Testis (tissue), 3 donors: ENCODE data around the gene NPAS2. TPM values are rescaled to one million over a fixed set of nuclear protein-coding genes. Genes with fewer than 3 reads are reported as not detected.

ENCODE experiments used
- DNase-seq: peaks from one replicate; pipeline ENCODE4 v3.0.0-alpha.2; 2019
- H3K27ac ChIP-seq, 2 donors: fragments of 200-600 bp; sonication (generic); one replicate each; pipeline ENCODE4 v1.5.1; 2019
- H3K27me3 ChIP-seq: fragments of 200-600 bp; sonication (generic); one replicate; pipeline ENCODE4 v1.5.1; 2019
- H3K36me3 ChIP-seq: fragments of 200-600 bp; sonication (generic); one replicate; pipeline ENCODE4 v1.5.1; 2017; ENCODE audit warnings: low read depth; ENCODE audit errors: missing control alignments
- H3K4me1 ChIP-seq: fragments of 200-600 bp; sonication (generic); one replicate; pipeline ENCODE4 v1.5.1; 2019
- H3K4me3 ChIP-seq, 2 donors: fragments of 200-600 bp; sonication (generic); one replicate each; pipeline ENCODE4 v1.5.1; 2017 to 2019
- H3K9me3 ChIP-seq: fragments of 200-600 bp; sonication (generic); one replicate; pipeline ENCODE4 v1.5.1; 2017
- POLR2A ChIP-seq: fragments of 450-650 bp; IDR thresholded peaks from one replicate; pipeline ENCODE4 v1.6.1; 2017; ENCODE audit warnings: antibody characterized with exemption, mild to moderate bottlenecking, moderate library complexity
- WGBS, 2 donors: methylation state at CpG; one replicate each; pipeline ENCODE4 v1.1.5; 2018; 5-methylcytosine and 5-hydroxymethylcytosine counted together
- intact Hi-C: fragments of 100-400 bp; cut with DNase I; formaldehyde crosslinking; loops from one replicate; pipeline ENCODE4 v1.15.1; 2023; ENCODE audit warnings: low total_unique reads
- polyA plus RNA-seq: library from polyadenylated mRNA; stranded (reverse); fragments of 350-450 nt; fragmentation: Illumina TruSeq; extraction: RNeasy Lipid Tissue Mini Kit (QIAGEN cat#74804); gene quantifications from one replicate; pipeline ENCODE4 v1.2.3, GENCODE V29; 2014; ENCODE audit warnings: low read depth, low replicate concordance; ENCODE audit not compliant: insufficient read depth
- total RNA-seq, 2 donors: library from RNA; depleted of rRNA; stranded (reverse); fragments of >200 nt; gene quantifications; one replicate each; pipeline ENCODE4 v1.2.3, GENCODE V29; 2016
- TF ChIP-seq, protein P1 (sequence below), 3 experiments: fragments of 450-650 bp in 2 of 3; fragments of 200-600 bp in 1 of 3; sonication (generic) in 1 of 3; IDR thresholded peaks; one replicate each; pipeline ENCODE4 v1.5.1; 2016 to 2019; ENCODE audit warnings: antibody characterized with exemption in 3 of 3, mild to moderate bottlenecking in 2 of 3, moderate library complexity in 1 of 3

Gene NPAS2
- total and polyA plus RNA-seq, 3 donors from 2014 or later: 20.4 to 64.2 (median 46.7) TPM

DNA sequence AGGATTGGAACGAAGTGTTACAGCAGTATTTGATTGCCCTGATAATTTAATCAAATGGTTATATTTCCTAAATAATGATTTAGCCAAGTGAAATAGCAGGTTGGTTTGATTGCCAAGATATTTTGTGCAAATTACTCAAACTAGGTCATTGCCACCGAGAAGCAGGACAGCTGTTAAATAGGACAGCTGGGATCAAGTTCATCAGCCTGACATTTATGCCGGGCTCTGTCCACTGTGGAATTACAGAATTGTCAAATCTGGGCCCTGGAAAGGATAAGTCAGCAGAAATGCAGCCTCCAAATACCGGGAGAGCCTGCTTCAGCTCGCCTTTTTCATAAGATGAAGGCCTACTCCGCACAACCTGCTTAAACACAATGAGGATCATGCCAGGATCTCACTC lies 108.3 kb downstream of the NPAS2 start:
- peaks cover 13% of the 10 kb centered on the region for H3K4me1 ChIP-seq

DNA sequence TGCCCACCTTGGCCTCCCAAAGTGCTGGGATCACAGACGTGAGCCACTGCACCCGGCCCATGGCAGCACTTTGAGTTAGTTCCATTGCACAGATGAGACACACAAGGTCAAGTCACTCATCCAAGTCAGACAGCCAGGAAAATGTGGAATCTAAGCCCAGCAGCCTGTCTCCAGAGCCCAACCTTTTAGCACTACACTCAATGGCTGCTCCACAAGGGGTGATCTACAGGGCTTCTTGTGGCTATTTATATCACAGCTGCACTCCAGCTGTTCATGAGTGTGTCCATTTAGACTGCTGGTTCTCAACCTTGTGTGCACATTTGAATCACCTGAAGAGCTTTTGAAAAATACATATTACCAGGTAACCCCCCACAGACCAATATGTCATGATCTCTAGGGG lies 109.2 kb downstream of the NPAS2 start:
- Histone ChIP-seq H3K27ac (no peak overlapping the region), H3K4me1 (peaks cover 4% of the 10 kb centered on the region), H3K36me3 (no peaks in the 10 kb centered on the region), H3K9me3 (no peaks in the 10 kb centered on the region), H3K4me3 (no peak overlapping the region), H3K27me3 (no peaks in the 10 kb centered on the region)
- DNase-seq: no peak
- TF ChIP-seq POLR2A: no peak
- TF ChIP-seq, protein P1, sequence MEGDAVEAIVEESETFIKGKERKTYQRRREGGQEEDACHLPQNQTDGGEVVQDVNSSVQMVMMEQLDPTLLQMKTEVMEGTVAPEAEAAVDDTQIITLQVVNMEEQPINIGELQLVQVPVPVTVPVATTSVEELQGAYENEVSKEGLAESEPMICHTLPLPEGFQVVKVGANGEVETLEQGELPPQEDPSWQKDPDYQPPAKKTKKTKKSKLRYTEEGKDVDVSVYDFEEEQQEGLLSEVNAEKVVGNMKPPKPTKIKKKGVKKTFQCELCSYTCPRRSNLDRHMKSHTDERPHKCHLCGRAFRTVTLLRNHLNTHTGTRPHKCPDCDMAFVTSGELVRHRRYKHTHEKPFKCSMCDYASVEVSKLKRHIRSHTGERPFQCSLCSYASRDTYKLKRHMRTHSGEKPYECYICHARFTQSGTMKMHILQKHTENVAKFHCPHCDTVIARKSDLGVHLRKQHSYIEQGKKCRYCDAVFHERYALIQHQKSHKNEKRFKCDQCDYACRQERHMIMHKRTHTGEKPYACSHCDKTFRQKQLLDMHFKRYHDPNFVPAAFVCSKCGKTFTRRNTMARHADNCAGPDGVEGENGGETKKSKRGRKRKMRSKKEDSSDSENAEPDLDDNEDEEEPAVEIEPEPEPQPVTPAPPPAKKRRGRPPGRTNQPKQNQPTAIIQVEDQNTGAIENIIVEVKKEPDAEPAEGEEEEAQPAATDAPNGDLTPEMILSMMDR (IDR thresholded peaks at IDR 0.05): no peak
- 80 to 88% methylated on average over 2 of the region's 2 CpGs for WGBS, 2 donors
- intact Hi-C loops: no loop called here

More for the DNA sequence above, 108.3 kb downstream of the NPAS2 start:
- Histone ChIP-seq H3K9me3 (no peaks in the 10 kb centered on the region), H3K4me3 (no peak overlapping the region), H3K27me3 (no peaks in the 10 kb centered on the region), H3K27ac (no peak overlapping the region), H3K36me3 (no peaks in the 10 kb centered on the region)
- 49 to 50% methylated on average over 6 of the region's 6 CpGs for WGBS, 2 donors
- DNase-seq: no peak
- intact Hi-C loops: no loop called here
- no peak for TF ChIP-seq POLR2A
- TF ChIP-seq, protein P1 (IDR thresholded peaks at IDR 0.05): no peak

DNA sequence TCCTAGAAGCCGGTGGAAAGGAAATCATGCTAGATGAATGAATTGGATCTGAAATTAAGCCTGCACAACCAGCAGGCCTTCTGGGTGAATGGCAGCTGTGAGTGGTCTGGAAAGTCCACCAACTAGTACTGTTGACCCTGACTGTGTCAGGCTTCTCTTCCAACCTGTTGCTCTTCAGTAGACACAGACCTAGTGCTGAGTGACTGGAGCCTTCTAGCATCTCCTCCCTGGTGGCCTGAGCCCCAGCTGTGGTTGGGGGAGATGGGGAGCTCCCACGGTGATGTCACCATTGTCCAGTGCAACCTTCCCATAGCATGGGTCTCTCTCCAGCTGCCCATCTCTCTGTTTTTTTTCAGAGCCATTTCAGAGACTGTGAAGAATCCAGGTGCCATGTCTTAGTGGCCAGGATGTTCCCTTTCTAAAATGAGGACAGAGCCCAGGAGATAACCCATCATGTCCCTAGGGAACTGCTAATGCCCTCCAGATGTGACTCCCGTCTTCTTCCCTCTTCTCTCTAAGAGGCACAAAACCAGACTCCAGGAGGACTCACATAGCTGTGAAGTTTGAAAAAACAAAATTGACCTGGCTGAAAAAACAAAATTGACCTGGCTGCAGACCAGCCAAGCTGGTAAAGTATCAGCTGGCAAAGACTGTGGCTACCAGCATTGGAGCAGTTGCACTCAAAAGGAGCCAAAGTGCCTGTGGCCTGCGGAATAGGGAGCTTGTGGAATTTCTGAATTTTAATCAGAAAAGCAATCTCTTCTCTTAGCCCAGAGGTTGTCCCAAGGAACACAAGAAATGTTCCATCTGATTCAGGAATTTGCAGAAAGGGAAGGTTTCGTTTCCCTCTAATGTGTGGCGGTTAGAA lies 114.8 kb downstream of the NPAS2 start:
- Histone ChIP-seq H3K27me3 (no peaks in the 10 kb centered on the region), H3K27ac (no peak overlapping the region), H3K4me1 (no peaks in the 10 kb centered on the region), H3K36me3 (no peaks in the 10 kb centered on the region), H3K9me3 (no peaks in the 10 kb centered on the region), H3K4me3 (no peak overlapping the region)
- TF ChIP-seq POLR2A: no peak
- TF ChIP-seq, protein P1 (IDR thresholded peaks at IDR 0.05): no peak
- DNase-seq: no peak
- intact Hi-C loops: no loop called here
- 82 to 96% methylated on average over 6 of the region's 6 CpGs for WGBS, 2 donors

DNA sequence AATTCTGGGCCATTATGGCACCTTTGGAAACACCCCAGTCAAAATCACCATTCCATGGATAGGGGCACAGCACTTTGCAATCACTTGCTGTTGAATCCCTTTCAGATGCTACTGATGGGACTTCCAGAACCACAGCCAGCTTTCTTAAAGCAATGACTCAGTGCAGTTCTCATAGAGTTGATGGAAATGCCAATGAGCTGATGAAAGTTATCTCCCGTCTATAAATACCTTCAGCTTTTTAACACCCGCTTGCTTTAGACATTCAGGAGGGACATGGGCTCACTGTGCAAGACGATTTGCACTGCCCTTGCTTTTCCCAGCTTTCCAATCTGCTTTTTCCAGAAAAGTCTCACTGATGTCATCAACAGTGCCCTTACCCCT lies 115.4 kb downstream of the NPAS2 start:
- Histone ChIP-seq H3K36me3 (no peaks in the 10 kb centered on the region), H3K27me3 (no peaks in the 10 kb centered on the region), H3K9me3 (no peaks in the 10 kb centered on the region), H3K4me1 (no peaks in the 10 kb centered on the region), H3K4me3 (no peak overlapping the region), H3K27ac (no peak overlapping the region)
- intact Hi-C loops: no loop called here
- 74 to 92% methylated on average over 3 of the region's 3 CpGs for WGBS, 2 donors
- DNase-seq: no peak
- TF ChIP-seq POLR2A: no peak
- TF ChIP-seq, protein P1 (IDR thresholded peaks at IDR 0.05): no peak
